K562 (cell line): Measurements from ENCODE around the gene ARHGAP18. TPM values are rescaled to one million over a fixed set of nuclear protein-coding genes. Genes with fewer than 3 reads are reported as not detected.

Source experiments
- ATAC-seq: fragments of 200-7000 bp; cut with Tn5 transposase; 3 replicates; pipeline ENCODE4 v1.9.1; 2020; ENCODE audit warnings: moderate library complexity
- BruUV-seq: library from RNA; stranded (reverse); fragments of 400-500 nt; replicated peaks from 2 replicates; lab custom pipeline; 2021; lab: Mats Ljungman, UMichigan
- CTCF ChIA-PET: fragments of 300-600 bp; formaldehyde crosslinking; extraction: SDS; loops from one replicate; lab custom pipeline; 2021; ENCODE audit warnings: low intra/inter-chr PET ratio; lab: Yijun Ruan, JAX
- POLR2A ChIA-PET: fragments of 300-600, 350-650 bp; sonication (Branson Sonifier 250); formaldehyde crosslinking; extraction: SDS; loops from one replicate; lab custom pipeline; 2021; ENCODE audit warnings: antibody characterized with exemption, inconsistent platforms; lab: Yijun Ruan, JAX
- DNase-seq, 4 experiments: peaks; one replicate each; pipeline versions ENCODE4 v3.0.0 to v3.0.0-alpha.2; 2011 to 2018; ENCODE audit warnings: low spot score in 3 of 4, mixed read lengths in 3 of 4; ENCODE audit errors: extremely low read depth in 1 of 4
- FAIRE-seq: peaks from 2 replicates; lab custom pipeline; 2011; peaks lifted over from hg19 to GRCh38; lab: Jason Lieb, UNC
- H2AFZ ChIP-seq: 2 replicates; pipeline ENCODE4 v1.6.0; 2011; ENCODE audit warnings: low read depth, low read length, control low read depth, inconsistent platforms
- H3K27ac ChIP-seq: fragments of 200-600 bp; 3 replicates; pipeline ENCODE4 v1.8.0; 2011; ENCODE audit warnings: low read depth, mild to moderate bottlenecking, control low read depth, inconsistent platforms, low read length, moderate library complexity, mixed read lengths; ENCODE audit errors: extremely low read depth
- H3K27me3 ChIP-seq, 2 experiments: fragments of 300-600 bp in 1 of 2; 2 replicates in 1 of 2; 3 replicates in 1 of 2; pipeline versions ENCODE4 v1.6.0 to v1.8.0; 2011; ENCODE audit warnings: inconsistent platforms in 2 of 2, low read length in 2 of 2, mild to moderate bottlenecking in 1 of 2, mixed read lengths in 1 of 2, moderate library complexity in 1 of 2; ENCODE audit not compliant: control insufficient read depth in 2 of 2, insufficient read depth in 2 of 2
- H3K36me3 ChIP-seq: fragments of 300-600 bp; 3 replicates; pipeline ENCODE4 v1.8.0; 2011; ENCODE audit warnings: mild to moderate bottlenecking, low read length, inconsistent platforms; ENCODE audit not compliant: control insufficient read depth, insufficient read depth
- H3K4me1 ChIP-seq, 2 experiments: fragments of 200-600 bp in 1 of 2; replicated peaks in 1 of 2; 2 replicates in 1 of 2; 3 replicates in 1 of 2; pipeline versions ENCODE4 v1.5.1 to v1.8.0; 2011; ENCODE audit warnings: inconsistent platforms in 2 of 2, low read length in 2 of 2, mild to moderate bottlenecking in 1 of 2, mixed read lengths in 1 of 2, moderate library complexity in 1 of 2; ENCODE audit not compliant: control insufficient read depth in 2 of 2, insufficient read depth in 2 of 2
- H3K4me2 ChIP-seq: 2 replicates; pipeline ENCODE4 v1.6.1; 2011; ENCODE audit warnings: low read length, control low read depth, inconsistent platforms, mixed read lengths; ENCODE audit not compliant: insufficient read depth
- H3K4me3 ChIP-seq: fragments of 200-600 bp; sonication (generic), shearing (Covaris generic); 2 replicates; pipeline ENCODE4 v1.5.1; 2016; ENCODE audit warnings: control low read depth, inconsistent platforms
- H3K79me2 ChIP-seq: fragments of 200-600 bp; 3 replicates; pipeline ENCODE4 v1.8.0; 2011; ENCODE audit warnings: low read length, inconsistent platforms; ENCODE audit not compliant: control insufficient read depth, insufficient read depth
- H3K9ac ChIP-seq, 2 experiments: 2 replicates each; pipeline versions ENCODE4 v1.6.0 to v1.6.1; 2011; ENCODE audit warnings: low read depth in 2 of 2, low read length in 2 of 2, control low read depth in 1 of 2, inconsistent platforms in 1 of 2, mild to moderate bottlenecking in 1 of 2, mixed read lengths in 1 of 2; ENCODE audit not compliant: insufficient read depth in 1 of 2
- H3K9me1 ChIP-seq: one replicate; pipeline ENCODE4 v1.6.0; 2011; ENCODE audit warnings: inconsistent platforms, mild to moderate bottlenecking, low read length, moderate library complexity; ENCODE audit not compliant: control insufficient read depth, insufficient read depth
- H3K9me3 ChIP-seq: replicated peaks from 2 replicates; pipeline ENCODE4 v1.5.1; 2011; ENCODE audit warnings: low read depth, low read length, inconsistent platforms; ENCODE audit not compliant: control insufficient read depth, insufficient read depth
- H4K20me1 ChIP-seq: replicated peaks from 2 replicates; pipeline ENCODE4 v1.6.1; 2011; ENCODE audit warnings: low read length, inconsistent platforms, mixed read lengths; ENCODE audit not compliant: control insufficient read depth, insufficient read depth
- CXXC5 ChIP-seq: fragments of 250-450 bp; sonication (Bioruptor Pico); IDR thresholded peaks from 2 replicates; pipeline ENCODE4 v1.8.0; 2022; ENCODE audit warnings: inconsistent platforms, mild to moderate bottlenecking, moderate library complexity
- KAT2B ChIP-seq: IDR thresholded peaks from one replicate; pipeline ENCODE4 v1.6.1; 2012; ENCODE audit warnings: low read depth, mild to moderate bottlenecking, control low read depth, inconsistent platforms, low read length, moderate library complexity
- MAZ ChIP-seq, 2 experiments: fragments of 450-650 bp in 1 of 2; sonication (generic) in 1 of 2; formaldehyde crosslinking; IDR thresholded peaks in 1 of 2; conservative IDR thresholded peaks in 1 of 2; 2 replicates each; pipeline versions ENCODE4 v1.4.0 to v1.5.0; 2020; ENCODE audit warnings: mild to moderate bottlenecking in 1 of 2, missing genetic modification reagents in 1 of 2
- MECOM ChIP-seq: fragments of 250-450 bp; sonication (Bioruptor Pico); IDR thresholded peaks from 2 replicates; pipeline ENCODE4 v1.8.0; 2022; ENCODE audit warnings: inconsistent platforms
- NFIC ChIP-seq: fragments of 450-650 bp; IDR thresholded peaks from 2 replicates; pipeline ENCODE4 v1.6.1; 2017; ENCODE audit warnings: mild to moderate bottlenecking, inconsistent platforms
- RAD21 ChIP-seq, 2 experiments: fragments of 250-450 bp in 1 of 2; fragments of 450-650 bp in 1 of 2; sonication (Bioruptor Pico) in 1 of 2; formaldehyde crosslinking in 1 of 2; IDR thresholded peaks in 1 of 2; conservative IDR thresholded peaks in 1 of 2; 2 replicates each; pipeline versions ENCODE4 v1.4.0 to v1.8.0; 2020 to 2022; ENCODE audit warnings: mild to moderate bottlenecking in 2 of 2, moderate library complexity in 1 of 2
- SMAD1 ChIP-seq: fragments of 150-350 bp; IDR thresholded peaks from 2 replicates; pipeline ENCODE4 v1.6.1; 2014; ENCODE audit warnings: low read length, low read depth; ENCODE audit not compliant: partially characterized antibody
- TAF15 ChIP-seq: fragments of 200-400 bp; formaldehyde crosslinking; IDR thresholded peaks from 2 replicates; pipeline ENCODE4 v1.6.1; 2017; ENCODE audit warnings: mild to moderate bottlenecking, low read depth, low read length, moderate library complexity
- ZC3H4 ChIP-seq: sonication (generic); formaldehyde crosslinking; IDR thresholded peaks from 2 replicates; pipeline ENCODE4 v1.9.0; 2021; ENCODE audit warnings: missing genetic modification reagents, borderline replicate concordance
- WGBS: fragments of 100-300 bp; shearing (Covaris generic); methylation state at CpG from one replicate; pipeline ENCODE4 v1.1.6; 2016; ENCODE audit warnings: low coverage, mixed read lengths; ENCODE audit not compliant: insufficient coverage; ENCODE audit errors: missing lambda C conversion rate; 5-methylcytosine and 5-hydroxymethylcytosine counted together
- in situ Hi-C: fragments of 300-500 bp; cut with MboI; formaldehyde crosslinking; loops from 4 replicates; pipeline ENCODE4 v1.15.0; 2018; ENCODE audit warnings: inconsistent platforms, mixed read lengths
- intact Hi-C: fragments of 100-400 bp; cut with micrococcal nuclease; formaldehyde crosslinking; loops from 2 replicates; pipeline ENCODE4 v1.14.2; 2022
- polyA plus RNA-seq, 8 experiments: library from polyadenylated mRNA; depleted of rRNA in 4 of 8; stranded (reverse) in 5 of 8; unstranded in 3 of 8; fragments of >200 nt; fragmentation: Nextera tagmentation in 2 of 8; fragmentation: Illumina TruSeq in 1 of 8; extraction: Ambion mirVana in 2 of 8; extraction: Trizol in 1 of 8; gene quantifications; 2 replicates each; pipeline versions ENCODE4 v1.2.1 to v1.2.3, GENCODE V29; 2011 to 2014; ENCODE audit warnings: inconsistent platforms in 1 of 8, missing spikeins in 1 of 8
- total RNA-seq, 7 experiments: library from RNA; depleted of rRNA in 6 of 7; stranded (reverse); fragments of >200 nt in 6 of 7; fragmentation: Illumina TruSeq in 2 of 7; extraction: Trizol in 2 of 7; gene quantifications; 2 replicates each; pipeline versions ENCODE4 v1.2.1 to v1.2.3, GENCODE V29; 2011 to 2021; ENCODE audit warnings: low replicate concordance in 1 of 7
- TF ChIP-seq, protein P1 (sequence below): IDR thresholded peaks from 2 replicates; pipeline ENCODE4 v1.6.1; 2012; ENCODE audit warnings: low read depth, low read length, improper control_type of control experiment, borderline replicate concordance
- TF ChIP-seq, protein P2 (sequence below): fragments of 250-450 bp; sonication (Bioruptor Pico); IDR thresholded peaks from 2 replicates; pipeline ENCODE4 v1.4.0; 2020; ENCODE audit warnings: mild to moderate bottlenecking, moderate library complexity
- TF ChIP-seq, protein P3 (sequence below): fragments of 450-650 bp; IDR thresholded peaks from 2 replicates; pipeline ENCODE4 v1.6.1; 2017; ENCODE audit warnings: mild to moderate bottlenecking, moderate library complexity
- TF ChIP-seq, protein P4 (sequence below), 2 experiments: fragments of 250-450 bp in 1 of 2; fragments of 450-650 bp in 1 of 2; sonication (Bioruptor Pico) in 1 of 2; IDR thresholded peaks; 2 replicates each; pipeline versions ENCODE4 v1.6.1 to v1.8.0; 2016 to 2021; ENCODE audit warnings: mild to moderate bottlenecking in 2 of 2, moderate library complexity in 2 of 2, missing compliant biosample characterization in 1 of 2, missing genetic modification characterization in 1 of 2

ARHGAP18 gene
- total and polyA plus RNA-seq, 9 of the 15 experiments (the other 6 are each of a cell fraction or from before 2014, with no cell fraction given): 13.3 to 29.7 (median 21.1) TPM

DNA sequence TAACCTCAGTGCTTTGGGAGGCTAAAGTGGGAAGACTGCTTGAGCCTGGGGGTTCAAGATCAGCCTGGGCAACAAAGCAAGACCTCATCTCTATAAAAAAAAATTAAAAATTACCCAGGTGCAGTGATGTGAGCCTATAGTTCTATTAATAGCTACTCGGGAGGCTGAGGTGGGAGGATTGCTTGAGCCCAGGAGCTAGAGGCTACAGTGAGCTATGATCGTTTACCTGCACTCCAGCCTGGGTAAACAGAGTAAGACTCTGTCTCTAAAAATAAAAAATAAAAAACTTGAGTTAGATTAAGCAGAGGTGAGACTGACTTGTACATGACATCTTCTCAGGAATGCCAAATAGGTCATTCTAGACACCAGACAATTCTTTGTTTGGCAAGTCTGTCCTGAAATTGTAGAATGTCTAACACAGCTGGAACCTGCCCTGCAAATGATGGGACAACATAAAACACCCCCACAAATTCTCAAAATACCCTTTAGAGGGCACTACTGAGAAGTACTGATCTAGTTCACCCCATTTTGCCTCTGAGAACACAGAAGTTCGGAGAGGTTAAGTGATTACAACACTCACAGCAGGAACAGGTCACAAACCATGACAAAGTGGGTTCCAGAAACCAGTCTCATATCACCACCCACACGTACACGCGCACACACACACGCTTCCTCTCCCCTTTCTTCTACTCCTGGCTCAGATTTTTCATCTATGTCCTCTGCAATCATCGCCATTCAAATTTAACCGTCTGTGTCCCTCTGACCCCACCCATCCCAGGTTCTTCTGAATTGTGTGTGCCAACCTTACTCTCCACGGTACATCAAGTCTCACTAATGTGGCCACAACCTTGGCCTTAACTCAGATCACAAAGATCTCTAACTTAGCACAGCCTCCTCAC lies 38.3 kb downstream of the ARHGAP18 start:
- H3K4me1 ChIP-seq: peaks cover 30 to 54% of the 10 kb centered on the region in 2 experiments
- in situ Hi-C loops: no loop called here
- TF ChIP-seq MAZ (CRISPR knock-in tag; conservative IDR thresholded peaks at IDR 0.05 in 1 of 2, IDR thresholded peaks at IDR 0.05 in 1 of 2) (peak; percentile 24 to 48; a peak in 1 of 4 replicates), TAF15 (no peak), ZC3H4 (CRISPR knock-in tag) (no peak), MECOM (0 out of 2 replicates have a peak, but pooled peaks have one; percentile 7), SMAD1 (no peak), KAT2B (no peak), NFIC (peak; percentile 42; the same call in 1 of the 2 replicates), RAD21 (CRISPR knock-in tag; conservative IDR thresholded peaks at IDR 0.05 in 1 of 2, IDR thresholded peaks at IDR 0.05 in 1 of 2) (peak; percentile 60 to 73; a peak in 3 of 4 replicates), CXXC5 (CRISPR knock-in tag) (peak; percentile 60)
- TF ChIP-seq, protein P1, sequence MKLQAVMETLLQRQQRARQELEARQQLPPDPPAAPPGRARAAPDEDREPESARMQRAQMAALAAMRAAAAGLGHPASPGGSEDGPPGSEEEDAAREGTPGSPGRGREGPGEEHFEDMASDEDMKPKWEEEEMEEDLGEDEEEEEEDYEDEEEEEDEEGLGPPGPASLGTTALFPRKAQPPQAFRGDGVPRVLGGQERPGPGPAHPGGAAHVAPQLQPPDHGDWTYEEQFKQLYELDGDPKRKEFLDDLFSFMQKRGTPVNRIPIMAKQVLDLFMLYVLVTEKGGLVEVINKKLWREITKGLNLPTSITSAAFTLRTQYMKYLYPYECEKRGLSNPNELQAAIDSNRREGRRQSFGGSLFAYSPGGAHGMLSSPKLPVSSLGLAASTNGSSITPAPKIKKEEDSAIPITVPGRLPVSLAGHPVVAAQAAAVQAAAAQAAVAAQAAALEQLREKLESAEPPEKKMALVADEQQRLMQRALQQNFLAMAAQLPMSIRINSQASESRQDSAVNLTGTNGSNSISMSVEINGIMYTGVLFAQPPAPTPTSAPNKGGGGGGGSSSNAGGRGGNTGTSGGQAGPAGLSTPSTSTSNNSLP: 0 out of 2 replicates have a peak, but pooled peaks have one; percentile 21
- TF ChIP-seq, protein P2, sequence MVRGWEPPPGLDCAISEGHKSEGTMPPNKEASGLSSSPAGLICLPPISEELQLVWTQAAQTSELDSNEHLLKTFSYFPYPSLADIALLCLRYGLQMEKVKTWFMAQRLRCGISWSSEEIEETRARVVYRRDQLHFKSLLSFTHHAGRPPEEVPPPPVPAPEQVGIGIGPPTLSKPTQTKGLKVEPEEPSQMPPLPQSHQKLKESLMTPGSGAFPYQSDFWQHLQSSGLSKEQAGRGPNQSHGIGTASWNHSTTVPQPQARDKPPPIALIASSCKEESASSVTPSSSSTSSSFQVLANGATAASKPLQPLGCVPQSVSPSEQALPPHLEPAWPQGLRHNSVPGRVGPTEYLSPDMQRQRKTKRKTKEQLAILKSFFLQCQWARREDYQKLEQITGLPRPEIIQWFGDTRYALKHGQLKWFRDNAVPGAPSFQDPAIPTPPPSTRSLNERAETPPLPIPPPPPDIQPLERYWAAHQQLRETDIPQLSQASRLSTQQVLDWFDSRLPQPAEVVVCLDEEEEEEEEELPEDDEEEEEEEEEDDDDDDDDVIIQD (CRISPR knock-in tag): no peak
- TF ChIP-seq, protein P3, sequence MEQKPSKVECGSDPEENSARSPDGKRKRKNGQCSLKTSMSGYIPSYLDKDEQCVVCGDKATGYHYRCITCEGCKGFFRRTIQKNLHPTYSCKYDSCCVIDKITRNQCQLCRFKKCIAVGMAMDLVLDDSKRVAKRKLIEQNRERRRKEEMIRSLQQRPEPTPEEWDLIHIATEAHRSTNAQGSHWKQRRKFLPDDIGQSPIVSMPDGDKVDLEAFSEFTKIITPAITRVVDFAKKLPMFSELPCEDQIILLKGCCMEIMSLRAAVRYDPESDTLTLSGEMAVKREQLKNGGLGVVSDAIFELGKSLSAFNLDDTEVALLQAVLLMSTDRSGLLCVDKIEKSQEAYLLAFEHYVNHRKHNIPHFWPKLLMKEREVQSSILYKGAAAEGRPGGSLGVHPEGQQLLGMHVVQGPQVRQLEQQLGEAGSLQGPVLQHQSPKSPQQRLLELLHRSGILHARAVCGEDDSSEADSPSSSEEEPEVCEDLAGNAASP: peak; percentile 37; the same call in 1 of the 2 replicates
- TF ChIP-seq, protein P4, sequence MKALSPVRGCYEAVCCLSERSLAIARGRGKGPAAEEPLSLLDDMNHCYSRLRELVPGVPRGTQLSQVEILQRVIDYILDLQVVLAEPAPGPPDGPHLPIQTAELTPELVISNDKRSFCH (CRISPR knock-in tag; IDR thresholded peaks at IDR 0.05): no peak
- TF ChIP-seq, protein P4 (tag; IDR thresholded peaks at IDR 0.05): 0 out of 2 replicates have a peak, but pooled peaks have one; percentile 37

More for the DNA sequence above, 38.3 kb downstream of the ARHGAP18 start:
- ATAC-seq (peak; percentile 82), DNase-seq (peak; percentile 38 to 80 (median 54)), FAIRE-seq (peak; percentile 84)
- H3K27me3 ChIP-seq: no peaks in the 10 kb centered on the region
- H3K4me2 ChIP-seq: peak overlapping the region; percentile 66
- POLR2A ChIA-PET: interaction anchor here (0.6 to 1.7 kb wide), 2 partner anchors 18 to 87 kb away, joined by 3 to 6 read pairs; no protein-coding TSS in a partner anchor
- peak overlapping the region in 1 of 2 experiments; percentile 2; a peak in 1 of 4 replicates for H3K9ac ChIP-seq
- H4K20me1 ChIP-seq: no peaks in the 10 kb centered on the region
- H3K9me1 ChIP-seq: no peaks in the 10 kb centered on the region
- H3K79me2 ChIP-seq: peaks cover 71% of the 10 kb centered on the region
- CTCF ChIA-PET: interaction anchor here (0.5 kb wide), 1 partner anchor 11 kb away, joined by 4 read pairs; no protein-coding TSS in a partner anchor
- H3K27ac ChIP-seq: peak overlapping the region; percentile 42; the same call in 2 of the 3 replicates
- no peak overlapping the region for H3K4me3 ChIP-seq
- WGBS: 41% methylated on average over 6 of the region's 10 CpGs
- intact Hi-C loops: loop anchor here (1.0 to 5.0 kb wide), 3 partner anchors 36 to 73 kb away; no protein-coding TSS in a partner anchor
- H3K36me3 ChIP-seq: no peaks in the 10 kb centered on the region
- peak overlapping the region; percentile 26; the same call in 1 of the 2 replicates for H2AFZ ChIP-seq
- BruUV-seq: no TSS peak
- no peaks in the 10 kb centered on the region for H3K9me3 ChIP-seq
